ENCODE data around the gene PBX4. TPM values are rescaled to one million over a fixed set of nuclear protein-coding genes. Genes with fewer than 3 reads are reported as not detected.

PBX4 gene
- total RNA-seq, 2 experiments from 2014 or later = 13.8 to 15.6 TPM

DNA sequence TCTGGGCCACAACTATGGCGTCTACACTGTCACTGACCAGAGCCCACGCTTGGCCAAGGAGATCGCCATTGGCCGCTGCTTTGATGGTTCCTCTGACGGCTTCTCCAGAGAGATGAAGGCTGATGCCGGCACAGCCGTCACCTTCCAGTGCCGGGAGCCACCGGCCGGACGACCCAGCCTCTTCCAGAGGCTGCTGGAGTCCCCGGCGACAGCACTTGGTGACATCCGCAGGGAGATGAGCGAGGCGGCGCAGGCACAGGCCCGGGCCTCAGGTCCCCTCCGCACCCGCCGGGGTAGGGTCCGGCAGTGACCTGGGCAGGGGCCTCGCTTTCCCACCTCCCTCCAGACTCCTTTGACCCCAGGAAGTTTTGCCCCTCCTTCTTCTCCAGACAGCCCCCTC is 72.8 kb downstream of the PBX4 start:
- intact Hi-C loops (cut with micrococcal nuclease) = no loop called here
- no peak overlapping the region for H3K27ac Mint-ChIP-seq
- H3K4me1 Mint-ChIP-seq (ENCODE audit: low read depth) = peaks cover 11% of the 10 kb centered on the region
- H3K36me3 Mint-ChIP-seq (ENCODE audit: low read depth) = no peaks in the 10 kb centered on the region
- DNase-seq (no peak), ATAC-seq (no peak)
- no peaks in the 10 kb centered on the region for H3K9me3 Mint-ChIP-seq
- TF ChIP-seq, protein P1, sequence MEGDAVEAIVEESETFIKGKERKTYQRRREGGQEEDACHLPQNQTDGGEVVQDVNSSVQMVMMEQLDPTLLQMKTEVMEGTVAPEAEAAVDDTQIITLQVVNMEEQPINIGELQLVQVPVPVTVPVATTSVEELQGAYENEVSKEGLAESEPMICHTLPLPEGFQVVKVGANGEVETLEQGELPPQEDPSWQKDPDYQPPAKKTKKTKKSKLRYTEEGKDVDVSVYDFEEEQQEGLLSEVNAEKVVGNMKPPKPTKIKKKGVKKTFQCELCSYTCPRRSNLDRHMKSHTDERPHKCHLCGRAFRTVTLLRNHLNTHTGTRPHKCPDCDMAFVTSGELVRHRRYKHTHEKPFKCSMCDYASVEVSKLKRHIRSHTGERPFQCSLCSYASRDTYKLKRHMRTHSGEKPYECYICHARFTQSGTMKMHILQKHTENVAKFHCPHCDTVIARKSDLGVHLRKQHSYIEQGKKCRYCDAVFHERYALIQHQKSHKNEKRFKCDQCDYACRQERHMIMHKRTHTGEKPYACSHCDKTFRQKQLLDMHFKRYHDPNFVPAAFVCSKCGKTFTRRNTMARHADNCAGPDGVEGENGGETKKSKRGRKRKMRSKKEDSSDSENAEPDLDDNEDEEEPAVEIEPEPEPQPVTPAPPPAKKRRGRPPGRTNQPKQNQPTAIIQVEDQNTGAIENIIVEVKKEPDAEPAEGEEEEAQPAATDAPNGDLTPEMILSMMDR (IDR thresholded peaks at IDR 0.05) = no peak
- H3K4me3 Mint-ChIP-seq = no peak overlapping the region
- no peaks in the 10 kb centered on the region for H3K27me3 Mint-ChIP-seq
- CTCF ChIA-PET = interaction anchor here (0.9 to 3.9 kb wide), 2 partner anchors 9 to 13 kb away, joined by 3 to 18 read pairs; no protein-coding TSS in a partner anchor
- POLR2A ChIA-PET = no interaction called here

DNA sequence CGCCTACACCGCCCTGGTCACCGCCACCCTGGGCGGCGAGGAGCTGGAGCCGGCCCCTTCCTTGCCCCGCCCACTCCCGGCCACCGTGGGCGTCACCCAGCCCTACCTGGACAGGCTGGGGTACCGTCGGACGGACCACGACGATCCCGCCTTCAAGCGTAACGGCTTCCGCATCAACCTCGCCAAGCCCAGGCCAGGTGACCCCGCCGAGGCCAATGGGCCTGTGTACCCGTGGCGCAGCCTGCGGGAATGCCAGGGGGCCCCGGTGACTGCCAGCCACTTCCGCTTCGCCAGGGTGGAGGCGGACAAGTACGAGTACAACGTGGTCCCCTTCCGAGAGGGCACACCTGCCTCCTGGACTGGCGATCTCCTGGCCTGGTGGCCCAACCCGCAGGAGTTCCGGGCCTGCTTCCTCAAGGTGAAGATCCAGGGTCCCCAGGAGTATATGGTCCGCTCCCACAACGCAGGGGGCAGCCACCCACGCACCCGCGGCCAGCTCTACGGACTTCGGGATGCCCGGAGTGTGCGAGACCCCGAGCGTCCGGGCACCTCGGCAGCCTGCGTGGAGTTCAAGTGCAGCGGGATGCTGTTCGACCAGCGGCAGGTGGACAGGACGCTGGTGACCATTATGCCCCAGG is 73.4 kb downstream of the PBX4 start:
- no peaks in the 10 kb centered on the region for H3K27me3 Mint-ChIP-seq
- TF ChIP-seq, protein P1 (IDR thresholded peaks at IDR 0.05) = no peak
- no peaks in the 10 kb centered on the region for H3K9me3 Mint-ChIP-seq
- H3K36me3 Mint-ChIP-seq (ENCODE audit: low read depth) = no peaks in the 10 kb centered on the region
- no peak for DNase-seq
- intact Hi-C loops (cut with micrococcal nuclease) = no loop called here
- H3K27ac Mint-ChIP-seq = no peak overlapping the region
- CTCF ChIA-PET = interaction anchor here (0.7 to 2.7 kb wide), 3 partner anchors 9 to 60 kb away, joined by 3 to 15 read pairs (median 3); no protein-coding TSS in a partner anchor
- no peak for ATAC-seq
- POLR2A ChIA-PET = no interaction called here
- H3K4me1 Mint-ChIP-seq (ENCODE audit: low read depth) = peaks cover 14% of the 10 kb centered on the region
- no peak overlapping the region for H3K4me3 Mint-ChIP-seq

DNA sequence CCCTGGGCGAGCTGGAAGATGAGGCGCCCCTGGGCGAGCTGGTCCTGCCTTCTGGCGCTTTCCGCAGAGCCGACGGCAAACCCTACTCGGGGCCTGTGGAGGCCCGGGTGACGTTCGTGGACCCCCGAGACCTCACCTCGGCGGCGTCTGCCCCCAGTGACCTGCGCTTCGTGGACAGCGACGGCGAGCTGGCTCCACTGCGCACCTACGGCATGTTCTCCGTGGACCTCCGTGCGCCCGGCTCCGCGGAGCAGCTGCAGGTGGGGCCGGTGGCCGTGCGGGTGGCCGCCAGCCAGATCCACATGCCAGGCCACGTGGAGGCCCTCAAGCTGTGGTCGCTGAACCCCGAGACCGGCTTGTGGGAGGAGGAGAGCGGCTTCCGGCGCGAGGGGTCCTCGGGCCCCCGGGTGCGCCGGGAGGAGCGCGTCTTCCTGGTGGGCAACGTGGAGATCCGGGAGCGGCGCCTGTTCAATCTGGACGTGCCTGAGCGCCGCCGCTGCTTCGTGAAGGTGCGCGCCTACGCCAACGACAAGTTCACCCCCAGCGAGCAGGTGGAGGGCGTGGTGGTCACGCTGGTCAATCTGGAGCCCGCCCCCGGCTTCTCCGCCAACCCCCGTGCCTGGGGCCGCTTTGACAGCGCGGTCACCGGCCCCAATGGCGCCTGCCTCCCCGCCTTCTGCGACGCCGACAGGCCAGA is 74.1 kb downstream of the PBX4 start:
- Mint-ChIP-seq H3K9me3 (no peaks in the 10 kb centered on the region), H3K4me3 (no peak overlapping the region), H3K27me3 (no peaks in the 10 kb centered on the region), H3K27ac (no peak overlapping the region), H3K36me3 (ENCODE audit: low read depth) (no peaks in the 10 kb centered on the region), H3K4me1 (ENCODE audit: low read depth) (peaks cover 17% of the 10 kb centered on the region)
- no peak for DNase-seq
- ChIA-PET POLR2A (interaction anchor here (0.9 kb wide), 1 partner anchor 104 kb away, joined by 3 read pairs; no protein-coding TSS in a partner anchor), CTCF (interaction anchor here (0.7 to 2.7 kb wide), 4 partner anchors 10 to 61 kb away, joined by 3 to 15 read pairs (median 5); no protein-coding TSS in a partner anchor)
- no peak for ATAC-seq
- intact Hi-C loops (cut with micrococcal nuclease) = no loop called here
- TF ChIP-seq, protein P1 (IDR thresholded peaks at IDR 0.05) = no peak

DNA sequence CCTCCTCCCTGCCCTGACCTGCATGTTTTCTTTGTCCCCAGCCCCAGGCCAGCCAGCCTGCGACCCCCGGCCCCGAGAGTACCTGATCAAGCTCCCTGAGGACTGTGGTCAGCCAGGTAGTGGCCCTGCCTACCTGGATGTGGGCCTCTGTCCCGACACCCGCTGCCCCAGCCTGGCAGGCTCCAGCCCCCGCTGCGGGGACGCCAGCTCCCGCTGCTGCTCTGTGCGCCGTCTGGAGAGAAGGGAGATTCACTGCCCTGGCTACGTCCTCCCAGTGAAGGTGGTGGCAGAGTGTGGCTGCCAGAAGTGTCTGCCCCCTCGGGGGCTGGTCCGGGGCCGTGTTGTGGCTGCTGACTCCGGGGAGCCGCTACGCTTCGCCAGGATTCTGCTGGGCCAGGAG is 74.8 kb downstream of the PBX4 start:
- intact Hi-C loops (cut with micrococcal nuclease) = no loop called here
- TF ChIP-seq, protein P1 (IDR thresholded peaks at IDR 0.05) = no peak
- Mint-ChIP-seq H3K9me3 (no peaks in the 10 kb centered on the region), H3K4me1 (ENCODE audit: low read depth) (peaks cover 21% of the 10 kb centered on the region), H3K36me3 (ENCODE audit: low read depth) (no peaks in the 10 kb centered on the region), H3K27ac (no peak overlapping the region), H3K4me3 (no peak overlapping the region), H3K27me3 (peaks cover 4% of the 10 kb centered on the region)
- no peak for DNase-seq
- ChIA-PET POLR2A (interaction anchor here (0.5 to 0.9 kb wide), 2 partner anchors 73 to 105 kb away, joined by 3 read pairs; no protein-coding TSS in a partner anchor), CTCF (interaction anchor here (1.0 to 2.7 kb wide), 3 partner anchors 11 to 19 kb away, joined by 3 to 15 read pairs (median 7); no protein-coding TSS in a partner anchor)
- no peak for ATAC-seq

DNA sequence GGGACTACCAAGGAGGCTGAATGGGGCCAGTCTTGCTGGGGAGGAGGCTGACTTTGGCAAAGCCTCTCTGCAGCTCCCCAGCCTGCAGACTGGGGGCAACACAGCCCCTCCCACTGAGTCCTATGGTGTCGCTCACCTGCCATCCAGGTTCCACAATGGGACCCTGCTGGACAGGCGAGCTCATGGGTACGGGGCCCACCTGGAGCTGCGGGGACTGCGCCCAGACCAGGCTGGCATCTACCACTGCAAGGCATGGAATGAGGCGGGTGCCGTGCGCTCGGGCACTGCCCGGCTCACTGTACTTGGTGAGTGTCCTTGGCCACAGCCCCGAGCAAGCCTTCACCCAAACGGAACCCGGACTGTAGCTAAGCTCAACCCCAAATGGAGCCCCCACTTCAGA is 75.4 kb downstream of the PBX4 start:
- peaks cover 24% of the 10 kb centered on the region for H3K4me1 Mint-ChIP-seq (ENCODE audit: low read depth)
- POLR2A ChIA-PET = interaction anchor here (0.5 kb wide), 1 partner anchor 73 kb away, joined by 3 read pairs; no protein-coding TSS in a partner anchor
- intact Hi-C loops (cut with micrococcal nuclease) = no loop called here
- H3K27me3 Mint-ChIP-seq = peaks cover 6% of the 10 kb centered on the region
- ATAC-seq = no peak
- H3K27ac Mint-ChIP-seq = no peak overlapping the region
- no peaks in the 10 kb centered on the region for H3K36me3 Mint-ChIP-seq (ENCODE audit: low read depth)
- TF ChIP-seq, protein P1 (IDR thresholded peaks at IDR 0.05) = no peak
- H3K9me3 Mint-ChIP-seq = no peaks in the 10 kb centered on the region
- H3K4me3 Mint-ChIP-seq = no peak overlapping the region
- DNase-seq = no peak
- CTCF ChIA-PET = interaction anchor here (1.0 to 2.7 kb wide), 3 partner anchors 11 to 19 kb away, joined by 3 to 15 read pairs (median 7); no protein-coding TSS in a partner anchor
